Right renal cortex interstitium (tissue), 3 donors: ENCODE measurements around the gene MYPOP. TPM values are rescaled to one million over a fixed set of nuclear protein-coding genes. Genes with fewer than 3 reads are reported as not detected.
"Not testable (repeated sequence)": the region's sequence is repeated elsewhere in the genome, so short reads cannot be mapped to it uniquely, and the experiment has no call there.

ENCODE experiments used
- DNase-seq, 3 donors: peaks; one replicate each; pipeline ENCODE4 v3.0.0-alpha.2; 2013; ENCODE audit warnings: low read depth in 3 of 3, low spot score in 2 of 3
- polyA plus RNA-seq, 3 donors: library from polyadenylated mRNA; unstranded; fragments of 120-200 nt; gene quantifications; one replicate each; pipeline ENCODE4 v1.2.1, GENCODE V29; 2013; ENCODE audit not compliant: insufficient read length in 3 of 3

MYPOP gene
- polyA plus RNA-seq, 3 donors: 2.8 to 3.8 (median 3.1) TPM

DNA sequence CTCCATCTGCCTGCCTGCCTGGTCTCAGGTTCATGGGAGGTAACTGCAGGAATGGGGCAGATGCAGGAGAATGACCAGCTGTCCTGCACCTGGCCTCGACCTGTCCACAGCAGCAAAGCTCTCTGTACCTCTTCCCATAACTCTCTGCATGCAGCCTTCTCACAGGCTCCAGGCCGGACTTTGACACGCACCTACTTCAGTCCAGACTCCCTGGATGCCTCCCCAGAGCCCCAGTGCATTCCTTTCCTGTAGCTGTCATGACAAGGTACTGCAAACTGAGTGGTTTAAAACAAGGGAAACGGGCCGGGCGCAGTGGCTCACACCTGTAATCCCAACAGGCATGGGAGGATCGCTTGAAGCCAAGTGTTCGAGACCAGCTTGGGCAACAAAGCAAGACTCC, 8.9 kb upstream of the MYPOP start:
- no peak for DNase-seq

- no peak for DNase-seq
Measured at GRCh38 chr19:45908956-45909355, 6.5 kb upstream of the MYPOP start.

DNA sequence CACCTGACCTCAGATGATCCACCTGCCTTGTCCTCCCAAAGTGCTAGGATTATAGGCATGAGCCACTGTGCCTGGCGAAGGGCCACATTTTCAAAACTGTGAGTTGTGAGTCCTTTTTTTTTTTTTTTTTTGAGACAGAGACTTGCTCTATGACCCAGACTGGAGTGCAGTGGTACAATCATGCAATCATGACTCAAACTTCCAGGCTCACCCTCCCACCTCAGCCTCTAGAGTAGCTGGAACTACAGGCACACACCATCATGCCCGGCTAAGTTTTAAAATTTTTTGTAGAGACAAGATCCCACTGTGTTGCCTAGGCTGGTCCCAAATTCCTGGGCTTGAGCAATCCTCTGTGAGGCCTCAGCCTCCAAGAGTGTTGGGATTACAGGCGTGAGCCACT, 3.8 kb upstream of the MYPOP start:
- no peak for DNase-seq

- no peak for DNase-seq
Measured at GRCh38 chr19:45905011-45905410, 2.6 kb upstream of the MYPOP start.

DNA sequence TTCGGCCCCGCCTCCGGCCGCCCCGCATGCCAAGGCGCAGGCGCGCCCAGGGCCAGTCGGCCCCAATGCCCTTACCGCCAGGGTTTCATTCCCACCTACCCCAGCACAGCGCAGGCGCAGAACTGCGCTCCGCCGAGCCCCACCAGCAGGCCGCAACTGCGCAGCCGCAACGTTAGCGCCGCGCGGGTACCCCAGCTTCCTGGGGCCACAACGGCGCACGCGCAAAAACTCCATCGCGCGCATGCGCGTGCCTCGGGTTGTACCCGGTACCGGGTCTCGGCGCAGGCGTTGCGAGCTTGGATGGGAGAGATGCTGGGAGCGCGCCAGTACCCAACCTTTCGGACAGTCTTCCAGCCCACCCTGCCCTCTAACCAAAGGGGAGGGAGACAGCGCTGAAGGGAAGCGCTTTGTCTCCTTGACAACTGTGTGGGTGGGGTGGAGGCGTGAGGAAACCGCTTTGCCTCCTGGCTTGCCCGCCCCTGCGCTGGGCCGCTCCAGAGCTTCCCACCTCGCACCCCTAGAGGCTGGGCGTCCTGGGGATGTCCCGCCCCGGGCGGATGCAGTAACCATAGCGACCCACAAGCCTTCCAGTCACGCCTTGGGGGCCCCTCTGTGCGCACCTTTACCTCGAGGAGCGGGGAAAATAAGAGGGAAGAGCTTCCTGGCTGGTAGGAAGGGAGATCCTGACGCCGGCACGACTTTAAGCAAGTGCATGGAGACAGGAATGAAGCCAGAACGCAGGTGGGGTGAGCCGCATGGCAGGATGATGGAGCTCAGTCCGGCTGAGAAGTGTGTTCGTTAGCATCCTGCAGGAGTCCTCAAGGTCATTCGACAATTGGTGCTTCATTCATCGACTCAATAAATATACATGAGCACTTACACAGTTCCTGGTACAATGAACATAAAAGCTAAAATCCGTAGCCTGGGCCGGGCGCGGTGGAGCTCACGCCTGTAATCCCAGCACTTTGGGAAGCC, 525 bp upstream of the MYPOP start:
- DNase-seq: peak; percentile 95 to 97 (median 96)

DNA sequence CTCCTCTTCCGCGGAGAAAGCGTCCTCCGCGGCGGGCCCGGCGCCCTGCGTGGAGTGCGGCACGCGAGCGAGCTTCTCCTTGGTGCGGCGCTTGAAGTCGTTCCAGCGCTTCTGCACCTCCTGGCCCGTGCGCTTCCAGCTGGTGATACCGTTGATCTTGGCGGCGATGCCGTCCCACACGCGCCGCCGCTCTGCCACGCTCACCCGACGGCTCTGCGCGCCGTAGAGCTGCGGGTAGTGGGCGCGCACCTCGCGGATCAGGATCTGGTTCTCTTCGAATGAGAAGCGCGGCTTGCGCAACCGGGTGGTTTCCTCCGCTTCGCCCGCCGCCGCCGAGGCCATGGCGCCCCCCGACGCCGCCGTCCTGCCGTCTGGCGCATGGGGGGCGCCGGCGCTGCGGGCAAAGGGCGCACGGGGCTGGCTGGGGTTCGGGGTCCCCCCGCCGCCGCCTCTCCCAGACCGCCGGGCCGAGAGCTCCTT, 941 bp downstream of the MYPOP start:
- no peak for DNase-seq

DNA sequence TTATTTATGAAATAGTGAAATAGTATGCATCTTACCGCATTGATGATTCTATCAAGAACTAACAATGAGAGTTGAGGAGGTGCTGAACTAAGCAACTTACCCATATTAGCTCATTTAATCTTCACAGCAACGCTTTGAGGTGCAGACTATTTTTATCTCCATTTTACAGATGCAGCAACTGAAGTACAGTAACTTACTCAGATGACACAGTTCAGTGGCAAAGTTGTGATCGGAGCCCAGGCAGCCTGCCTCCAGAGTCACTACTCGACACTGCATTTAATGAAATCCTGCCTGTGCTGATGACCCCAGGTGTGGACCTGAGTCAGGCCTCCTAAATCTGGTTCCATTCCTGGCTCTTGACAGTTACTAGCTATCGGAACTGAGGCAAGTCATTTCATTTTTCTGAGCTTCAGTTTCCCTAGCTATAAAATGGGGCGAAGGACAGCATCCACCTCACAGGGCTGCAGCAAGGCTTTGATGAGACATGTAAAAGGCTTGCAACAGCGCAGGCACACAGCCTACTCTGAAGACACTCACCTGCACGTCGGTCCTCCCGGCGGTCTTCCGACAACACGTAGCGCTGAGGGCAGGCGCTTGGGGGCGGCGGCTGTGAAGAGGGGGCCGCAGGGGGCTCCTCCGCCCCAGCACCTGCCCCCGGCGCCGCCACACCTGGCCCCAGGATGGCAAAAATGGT, 1.5 kb downstream of the MYPOP start:
- DNase-seq: no peak

DNA sequence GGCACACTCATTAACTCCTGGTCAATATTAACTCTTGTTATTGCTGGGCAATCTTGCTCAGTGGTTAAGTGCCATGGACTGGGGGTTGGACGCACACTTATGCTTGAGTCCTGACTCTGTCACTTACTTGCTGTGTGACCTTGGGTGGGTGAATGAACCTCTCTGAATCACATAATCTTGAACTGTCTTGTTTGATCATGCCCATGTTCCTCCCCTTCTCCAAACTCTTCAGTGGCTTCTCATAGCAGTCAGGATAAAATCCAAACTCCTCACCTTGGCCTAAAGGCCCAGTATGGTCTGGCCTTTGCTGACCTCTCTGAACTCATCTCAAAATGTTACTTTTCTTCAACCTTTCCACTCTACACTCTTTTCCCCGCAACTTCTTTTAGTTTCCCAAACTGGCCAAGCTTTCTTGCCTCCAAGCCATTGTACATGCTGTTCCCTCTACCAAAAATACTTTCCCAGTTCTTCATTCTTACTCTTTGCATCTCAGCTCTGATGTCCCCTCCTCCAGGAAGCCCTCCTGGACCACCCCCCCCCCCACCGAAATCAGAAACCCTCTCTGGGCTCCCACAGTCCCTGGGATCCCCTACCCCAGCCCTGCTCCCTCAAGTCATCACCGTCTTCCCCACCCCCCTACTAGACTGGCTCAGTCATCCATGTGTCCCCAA, 2.4 kb downstream of the MYPOP start:
- no peak for DNase-seq

DNA sequence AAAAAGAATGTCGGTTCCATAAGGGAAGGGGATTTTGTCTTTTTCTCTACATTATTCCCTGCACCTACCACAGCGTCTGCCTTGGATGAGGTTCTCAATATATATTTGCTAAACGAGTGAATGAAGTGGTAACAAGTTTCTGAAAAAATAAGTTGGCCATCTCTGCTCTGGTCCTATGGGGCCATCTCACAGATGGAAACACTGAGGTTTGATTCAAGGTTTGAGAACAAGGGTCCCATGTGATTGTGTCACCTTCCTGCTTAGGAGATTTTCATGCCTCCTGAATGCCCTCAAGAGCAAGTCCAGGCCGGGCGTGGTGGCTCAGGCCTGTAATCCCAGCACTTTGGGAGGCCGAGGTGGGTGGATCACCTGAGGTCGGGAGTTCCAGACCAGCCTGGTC, 3.2 kb downstream of the MYPOP start:
- no peak for DNase-seq

DNA sequence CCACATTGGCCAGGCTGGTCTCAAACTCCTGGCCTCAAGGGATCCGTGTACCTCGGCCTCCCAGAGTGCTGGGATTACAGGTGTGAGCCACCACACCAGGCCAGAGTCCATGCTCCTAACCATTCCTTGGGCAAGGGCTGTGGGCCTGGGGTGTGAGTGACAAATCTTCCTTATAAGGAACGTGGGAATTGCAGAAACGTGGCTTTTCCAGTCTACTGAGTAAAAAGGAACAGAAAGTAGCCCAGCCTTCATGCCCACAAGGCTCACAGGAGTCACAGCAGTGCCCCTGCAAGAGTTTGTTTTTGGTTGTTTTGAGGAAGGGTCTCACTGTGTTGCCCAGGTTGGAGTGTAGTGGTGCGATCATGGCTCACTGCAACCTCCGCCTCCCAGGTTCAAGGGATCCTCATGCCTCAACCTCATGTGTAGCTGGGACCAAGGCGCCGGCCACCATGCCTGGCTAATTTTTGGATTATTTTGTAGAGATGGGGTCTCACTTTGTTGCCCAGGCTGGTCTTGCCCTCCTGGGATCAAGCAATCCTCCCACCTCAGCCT, 5.1 kb downstream of the MYPOP start:
- DNase-seq: no peak

DNA sequence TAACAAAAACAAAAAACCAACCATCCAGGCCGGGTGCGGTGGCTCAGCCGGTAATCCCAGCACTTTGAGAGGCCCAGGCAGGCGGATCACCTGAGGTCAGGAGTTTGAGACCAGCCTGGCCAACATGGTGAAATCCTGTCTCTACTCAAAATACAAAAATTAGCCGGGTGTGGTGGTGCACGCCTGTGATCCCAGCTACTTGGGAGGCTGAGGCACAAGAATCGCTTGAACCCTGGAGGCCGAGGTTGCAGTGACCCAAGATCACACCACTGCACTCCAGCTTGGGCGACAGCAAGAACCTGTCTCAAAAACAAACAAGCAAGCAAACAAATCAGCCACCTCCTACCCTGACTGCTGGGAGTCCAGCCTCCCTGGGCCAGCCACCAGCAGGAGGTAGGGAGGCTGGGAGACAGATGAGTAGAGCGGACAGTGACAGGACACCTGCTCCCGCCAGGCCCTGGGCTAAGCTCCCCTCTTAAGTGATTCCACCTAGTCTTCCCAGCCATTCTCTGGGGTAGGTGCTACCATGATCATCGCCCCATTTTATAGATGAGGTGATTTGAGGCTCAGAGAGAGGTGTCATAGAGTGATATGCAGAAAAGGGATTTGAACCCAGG, 6.3 kb downstream of the MYPOP start:
- DNase-seq: not testable (repeated sequence)

DNA sequence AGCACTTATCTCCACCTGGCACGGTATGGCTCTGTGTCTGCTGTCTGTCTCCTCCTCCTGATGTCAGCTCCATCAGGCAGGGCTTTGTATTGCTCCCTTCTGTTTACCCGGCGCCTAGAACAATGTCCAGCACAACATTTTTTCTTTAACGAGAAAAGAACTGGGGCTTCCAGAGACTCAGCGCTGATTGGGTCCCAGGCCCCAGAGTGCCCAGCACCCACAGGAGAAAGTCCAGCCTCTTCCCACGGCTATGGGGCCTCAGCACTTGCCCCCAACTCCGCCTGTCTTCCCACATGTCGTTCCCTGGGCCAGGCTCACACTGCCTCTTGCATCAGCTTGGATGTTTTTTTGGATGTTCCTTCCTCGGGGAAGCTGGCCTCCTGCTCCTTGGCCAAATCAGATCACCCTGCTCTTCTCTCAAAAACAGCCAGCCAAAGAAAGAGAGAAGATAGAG, 6.9 kb downstream of the MYPOP start:
- DNase-seq: no peak

- DNase-seq: no peak
Measured at GRCh38 chr19:45890877-45891276, 11.5 kb downstream of the MYPOP start.

GRCh38 chr19:45889210-45889885, 13.1 kb downstream of the MYPOP start:
- DNase-seq: no peak

- no peak for DNase-seq
Measured at GRCh38 chr19:45887200-45887710, 15.2 kb downstream of the MYPOP start.

DNA sequence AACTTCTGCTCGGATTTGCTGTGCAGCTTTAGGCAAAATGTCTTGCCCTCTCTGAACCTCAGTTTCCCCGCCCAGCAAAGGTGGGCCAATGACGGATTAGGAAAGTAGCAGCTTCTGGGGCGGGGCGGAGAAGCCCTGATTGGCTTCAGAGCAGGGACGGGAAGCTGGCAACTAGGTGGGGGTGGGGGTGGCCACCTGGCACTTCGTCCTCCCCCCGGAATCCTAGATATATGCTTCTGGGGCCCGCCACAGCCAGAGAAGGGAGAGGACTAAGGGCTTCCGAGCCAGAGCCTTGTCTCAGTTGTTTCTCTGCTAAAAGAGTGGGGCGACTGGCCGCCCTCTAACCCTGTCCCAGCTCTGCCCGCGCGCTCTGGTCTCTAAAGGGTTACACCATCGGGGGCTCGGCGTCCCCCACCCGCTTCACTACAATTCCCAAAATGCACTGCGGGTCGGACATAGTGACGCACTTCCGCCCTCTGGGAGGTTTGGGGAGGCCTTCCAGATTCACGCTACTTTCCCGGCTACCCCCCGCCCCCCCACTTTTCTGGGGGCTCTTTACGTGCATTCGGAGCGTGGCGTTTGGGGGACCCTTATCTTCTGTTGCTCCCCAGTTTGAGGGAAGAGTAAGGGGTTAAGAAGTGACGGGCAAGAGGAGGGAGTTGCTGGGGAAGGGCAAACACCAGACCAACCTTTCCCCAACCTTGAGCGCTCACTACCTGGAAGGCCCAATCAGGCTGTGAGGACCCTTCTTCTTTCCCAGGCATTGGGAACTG, 15.8 kb downstream of the MYPOP start:
- DNase-seq: peak; percentile 85 to 93 (median 88)

DNA sequence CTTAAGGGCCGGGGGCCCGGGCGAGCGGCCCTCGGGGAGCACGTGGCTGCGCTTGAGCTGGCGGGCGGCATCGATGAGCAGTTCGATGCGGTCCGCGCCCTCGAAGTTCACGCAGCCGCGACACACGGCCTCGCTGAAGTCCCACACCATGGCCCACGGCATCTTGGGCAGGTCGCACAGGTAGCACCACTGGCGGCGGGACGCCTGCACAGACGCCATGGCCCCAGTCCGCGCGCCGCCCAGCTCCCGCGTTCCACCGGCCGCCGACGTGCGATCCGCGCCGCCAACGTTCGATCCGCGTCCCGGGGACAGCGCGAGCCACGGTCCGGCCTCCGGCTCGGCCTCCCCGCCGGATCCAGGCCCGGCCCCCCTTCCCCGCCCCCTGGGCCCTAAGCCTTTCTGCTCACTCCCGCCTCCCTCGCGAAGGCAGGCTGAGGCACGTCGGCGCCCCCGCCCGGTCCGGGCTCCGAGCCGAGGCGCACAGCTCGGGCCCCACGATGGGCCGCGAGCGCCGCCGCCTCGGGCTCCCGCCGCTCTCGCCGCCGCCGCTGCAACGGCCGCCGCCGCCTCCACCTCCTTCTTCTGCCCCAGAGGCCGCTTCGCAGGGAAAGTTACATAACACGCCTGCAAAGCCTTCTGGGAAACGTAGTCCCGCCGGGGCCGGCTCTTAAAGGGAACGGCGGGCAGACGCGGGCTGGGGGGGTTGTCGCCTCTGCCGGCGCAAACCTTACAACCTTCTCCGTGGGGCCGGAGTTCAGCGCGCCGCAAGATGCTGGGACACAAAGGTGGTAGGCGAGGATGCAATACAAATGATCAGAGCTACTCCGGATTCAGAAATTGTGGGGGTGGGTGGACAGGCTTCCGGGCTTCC, 16.6 kb downstream of the MYPOP start, which contains the start of gene IRF2BP1:
Gene IRF2BP1 (minus strand): TSS at position 586 of the 871 bp plus-strand sequence. CDS start 367 bp downstream, at position 219.
- peak in 2 of 3 donors; percentile 86 to 88 for DNase-seq
